Adrenal gland (tissue), 5 donors: ENCODE results near the gene CWC22.

Experiments used
- CTCF ChIP-seq, 6 experiments: fragments of 450-650 bp in 4 of 6; fragments of 200-600 bp in 2 of 6; sonication (generic) in 1 of 6; IDR thresholded peaks; 1 replicate in 5 of 6; 2 replicates in 1 of 6; pipeline versions ENCODE4 v1.5.1 to v1.8.0; 2016 to 2021; ENCODE audit warnings: antibody characterized with exemption in 6 of 6, mild to moderate bottlenecking in 2 of 6, moderate library complexity in 1 of 6
- POLR2A ChIP-seq, 2 donors: fragments of 450-650 bp; IDR thresholded peaks; one replicate each; pipeline ENCODE4 v1.6.1; 2017; ENCODE audit warnings: antibody characterized with exemption in 2 of 2, mild to moderate bottlenecking in 2 of 2, moderate library complexity in 1 of 2
- donor health status: DM: no; HTN: no; CAD: no.

GRCh38 chr2:180048251-180048650 lies 41.2 kb upstream of the CWC22 start:
- no peak for TF ChIP-seq CTCF (IDR thresholded peaks at IDR 0.05)
- no peak for TF ChIP-seq POLR2A (IDR thresholded peaks at IDR 0.05)
